Activated CD4-positive, alpha-beta T cell treated with anti-CD3 and anti-CD28 coated beads for 36 hours (primary cell): ENCODE measurements around the gene UBA3. TPM values are rescaled to one million over a fixed set of nuclear protein-coding genes. Genes with fewer than 3 reads are reported as not detected.

ENCODE experiments used
- ATAC-seq: fragments of 200-7000 bp; cut with Tn5 transposase; one replicate; pipeline ENCODE4 v1.10.0; 2021; ENCODE audit warnings: mild to moderate bottlenecking, moderate library complexity
- CTCF ChIA-PET: fragments of 350-600 bp; sonication (Branson Sonifier 250); formaldehyde crosslinking; loops from one replicate; lab custom pipeline; 2021; ENCODE audit warnings: antibody characterized with exemption; lab: Charles Lee
- POLR2A ChIA-PET: fragments of 350-600 bp; sonication (Branson Sonifier 250); formaldehyde crosslinking; loops from one replicate; lab custom pipeline; 2021; ENCODE audit warnings: antibody characterized with exemption, inconsistent platforms; lab: Charles Lee
- DNase-seq: peaks from one replicate; pipeline ENCODE4 v3.0.0-alpha.2; 2020
- H3K27ac Mint-ChIP-seq: one replicate; pipeline ENCODE4 v1.8.0; 2021; ENCODE audit warnings: mixed read lengths
- H3K27me3 Mint-ChIP-seq: one replicate; pipeline ENCODE4 v1.8.0; 2021; ENCODE audit warnings: mixed read lengths
- H3K36me3 Mint-ChIP-seq: one replicate; pipeline ENCODE4 v1.8.0; 2021; ENCODE audit warnings: low read depth, mixed read lengths
- H3K4me1 Mint-ChIP-seq: one replicate; pipeline ENCODE4 v1.8.0; 2021; ENCODE audit warnings: mixed read lengths
- H3K4me3 Mint-ChIP-seq: one replicate; pipeline ENCODE4 v1.8.0; 2021; ENCODE audit warnings: mild to moderate bottlenecking, moderate library complexity, mixed read lengths
- H3K9me3 Mint-ChIP-seq: one replicate; pipeline ENCODE4 v1.8.0; 2021; ENCODE audit warnings: low read depth, mixed read lengths
- intact Hi-C, 2 experiments: fragments of 100-400 bp; cut with DNase I in 1 of 2; cut with micrococcal nuclease in 1 of 2; formaldehyde crosslinking; loops; one replicate each; pipeline versions ENCODE4 v1.14.2 to v1.15.1; 2022 to 2024; cut with DNase I, micrococcal nuclease
- total RNA-seq, 2 experiments: library from RNA; stranded (reverse); gene quantifications; one replicate each; pipeline ENCODE4 v1.2.3, GENCODE V29; 2021

The UBA3 gene
- total RNA-seq, 2 experiments from 2014 or later: 59.5 to 72.2 TPM

GRCh38 chr3:69119138-69119537 is 39.0 kb upstream of the UBA3 start:
- ATAC-seq (no peak), DNase-seq (no peak)
- ChIA-PET CTCF (interaction anchor here (0.6 to 4.6 kb wide), 17 partner anchors 9 to 304 kb away, joined by 3 to 55 read pairs (median 8); partner anchors contain the start of gene ARL6IP5), POLR2A (interaction anchor here (0.6 kb wide), 1 partner anchor 304 kb away, joined by 3 read pairs; no protein-coding TSS in a partner anchor)
- no peak overlapping the region for H3K4me3 Mint-ChIP-seq
- no peak overlapping the region for H3K27ac Mint-ChIP-seq
- intact Hi-C loops: no loop called here
- no peaks in the 10 kb centered on the region for H3K36me3 Mint-ChIP-seq
- H3K27me3 Mint-ChIP-seq: no peaks in the 10 kb centered on the region
- H3K4me1 Mint-ChIP-seq: peaks cover 6% of the 10 kb centered on the region
- no peaks in the 10 kb centered on the region for H3K9me3 Mint-ChIP-seq

GRCh38 chr3:69118555-69118954 is 38.4 kb upstream of the UBA3 start:
- Mint-ChIP-seq H3K4me3 (no peak overlapping the region), H3K36me3 (no peaks in the 10 kb centered on the region), H3K27ac (no peak overlapping the region), H3K9me3 (no peaks in the 10 kb centered on the region), H3K27me3 (no peaks in the 10 kb centered on the region), H3K4me1 (peaks cover 12% of the 10 kb centered on the region)
- intact Hi-C loops: no loop called here
- DNase-seq (no peak), ATAC-seq (no peak)
- ChIA-PET POLR2A (no interaction called here), CTCF (interaction anchor here (1.1 to 4.6 kb wide), 7 partner anchors 9 to 304 kb away, joined by 3 to 55 read pairs (median 6); no protein-coding TSS in a partner anchor)

GRCh38 chr3:69116897-69117296 is 36.7 kb upstream of the UBA3 start:
- intact Hi-C loops: no loop called here
- Mint-ChIP-seq H3K4me3 (no peak overlapping the region), H3K9me3 (no peaks in the 10 kb centered on the region), H3K27me3 (no peaks in the 10 kb centered on the region), H3K27ac (no peak overlapping the region), H3K4me1 (peaks cover 16% of the 10 kb centered on the region), H3K36me3 (no peaks in the 10 kb centered on the region)
- POLR2A ChIA-PET: no interaction called here
- DNase-seq (no peak), ATAC-seq (no peak)
- CTCF ChIA-PET: interaction anchor here (2.0 kb wide), 1 partner anchor 189 kb away, joined by 10 read pairs; no protein-coding TSS in a partner anchor

- no peaks in the 10 kb centered on the region for H3K27me3 Mint-ChIP-seq
- CTCF ChIA-PET: interaction anchor here (1.0 kb wide), 1 partner anchor 10 kb away, joined by 3 read pairs; no protein-coding TSS in a partner anchor
- intact Hi-C loops: no loop called here
- H3K4me1 Mint-ChIP-seq: peaks cover 16% of the 10 kb centered on the region
- ATAC-seq (no peak), DNase-seq (no peak)
- POLR2A ChIA-PET: no interaction called here
- H3K27ac Mint-ChIP-seq: no peak overlapping the region
- no peak overlapping the region for H3K4me3 Mint-ChIP-seq
- H3K36me3 Mint-ChIP-seq: no peaks in the 10 kb centered on the region
- H3K9me3 Mint-ChIP-seq: no peaks in the 10 kb centered on the region
Measured at GRCh38 chr3:69116162-69116561, 36.0 kb upstream of the UBA3 start.

GRCh38 chr3:69115731-69116130 is 35.6 kb upstream of the UBA3 start:
- intact Hi-C loops: no loop called here
- no peaks in the 10 kb centered on the region for H3K27me3 Mint-ChIP-seq
- no peak overlapping the region for H3K4me3 Mint-ChIP-seq
- DNase-seq (no peak), ATAC-seq (no peak)
- no peaks in the 10 kb centered on the region for H3K36me3 Mint-ChIP-seq
- no peak overlapping the region for H3K27ac Mint-ChIP-seq
- H3K9me3 Mint-ChIP-seq: no peaks in the 10 kb centered on the region
- peaks cover 13% of the 10 kb centered on the region for H3K4me1 Mint-ChIP-seq
- ChIA-PET CTCF (interaction anchor here (1.0 kb wide), 1 partner anchor 10 kb away, joined by 3 read pairs; no protein-coding TSS in a partner anchor), POLR2A (no interaction called here)

GRCh38 chr3:69113536-69113935 is 33.4 kb upstream of the UBA3 start:
- Mint-ChIP-seq H3K36me3 (no peaks in the 10 kb centered on the region), H3K27me3 (no peaks in the 10 kb centered on the region), H3K4me1 (peaks cover 17% of the 10 kb centered on the region), H3K27ac (no peak overlapping the region), H3K4me3 (no peak overlapping the region), H3K9me3 (no peaks in the 10 kb centered on the region)
- CTCF ChIA-PET: interaction anchor here (0.5 to 1.1 kb wide), 3 partner anchors 24 to 62 kb away, joined by 3 read pairs; partner anchors contain the start of gene TMF1
- intact Hi-C loops: no loop called here
- POLR2A ChIA-PET: no interaction called here
- ATAC-seq: no peak
- DNase-seq: no peak

- Mint-ChIP-seq H3K27me3 (no peaks in the 10 kb centered on the region), H3K4me1 (peaks cover 24% of the 10 kb centered on the region), H3K36me3 (peaks cover under 1% of the 10 kb centered on the region), H3K4me3 (no peak overlapping the region), H3K27ac (no peak overlapping the region), H3K9me3 (no peaks in the 10 kb centered on the region)
- POLR2A ChIA-PET: no interaction called here
- CTCF ChIA-PET: interaction anchor here (1.9 kb wide), 1 partner anchor 10 kb away, joined by 5 read pairs; no protein-coding TSS in a partner anchor
- DNase-seq (no peak), ATAC-seq (no peak)
- intact Hi-C loops: no loop called here
Measured at GRCh38 chr3:69110941-69111546, 30.9 kb upstream of the UBA3 start.

GRCh38 chr3:69108811-69109210 is 28.6 kb upstream of the UBA3 start:
- Mint-ChIP-seq H3K27me3 (no peaks in the 10 kb centered on the region), H3K27ac (no peak overlapping the region), H3K9me3 (no peaks in the 10 kb centered on the region), H3K4me1 (peaks cover 29% of the 10 kb centered on the region), H3K36me3 (peaks cover 18% of the 10 kb centered on the region), H3K4me3 (no peak overlapping the region)
- ChIA-PET CTCF (interaction anchor here (0.5 to 1.7 kb wide), 4 partner anchors 10 to 91 kb away, joined by 4 to 6 read pairs (median 4); no protein-coding TSS in a partner anchor), POLR2A (no interaction called here)
- intact Hi-C loops: no loop called here
- DNase-seq (no peak), ATAC-seq (no peak)

- H3K27ac Mint-ChIP-seq: peak overlapping the region; percentile 24
- intact Hi-C loops: no loop called here
- no peak overlapping the region for H3K4me3 Mint-ChIP-seq
- CTCF ChIA-PET: interaction anchor here (0.7 to 1.6 kb wide), 4 partner anchors 12 to 197 kb away, joined by 3 to 6 read pairs (median 4); no protein-coding TSS in a partner anchor
- H3K36me3 Mint-ChIP-seq: peaks cover 24% of the 10 kb centered on the region
- DNase-seq (no peak), ATAC-seq (no peak)
- peaks cover 30% of the 10 kb centered on the region for H3K4me1 Mint-ChIP-seq
- no peaks in the 10 kb centered on the region for H3K27me3 Mint-ChIP-seq
- POLR2A ChIA-PET: no interaction called here
- H3K9me3 Mint-ChIP-seq: no peaks in the 10 kb centered on the region
Measured at GRCh38 chr3:69107841-69108240, 27.7 kb upstream of the UBA3 start.

GRCh38 chr3:69105320-69105719 is 25.2 kb upstream of the UBA3 start:
- ChIA-PET POLR2A (interaction anchor here (0.7 to 1.7 kb wide), 3 partner anchors 10 to 94 kb away, joined by 3 to 10 read pairs (median 4); no protein-coding TSS in a partner anchor), CTCF (interaction anchor here (0.6 to 2.7 kb wide), 5 partner anchors 9 to 56 kb away, joined by 3 to 16 read pairs (median 4); no protein-coding TSS in a partner anchor)
- peaks cover 42% of the 10 kb centered on the region for H3K36me3 Mint-ChIP-seq
- no peaks in the 10 kb centered on the region for H3K9me3 Mint-ChIP-seq
- no peak for DNase-seq
- intact Hi-C loops: no loop called here
- ATAC-seq: no peak
- peaks cover 36% of the 10 kb centered on the region for H3K4me1 Mint-ChIP-seq
- H3K4me3 Mint-ChIP-seq: no peak overlapping the region
- peak overlapping the region; percentile 42 for H3K27ac Mint-ChIP-seq
- H3K27me3 Mint-ChIP-seq: no peaks in the 10 kb centered on the region

GRCh38 chr3:69104586-69104985 is 24.4 kb upstream of the UBA3 start:
- CTCF ChIA-PET: interaction anchor here (1.2 to 2.7 kb wide), 2 partner anchors 16 to 22 kb away, joined by 4 to 16 read pairs; no protein-coding TSS in a partner anchor
- intact Hi-C loops: no loop called here
- ATAC-seq: no peak
- Mint-ChIP-seq H3K4me1 (peaks cover 40% of the 10 kb centered on the region), H3K27me3 (no peaks in the 10 kb centered on the region), H3K27ac (peak overlapping the region; percentile 64), H3K9me3 (no peaks in the 10 kb centered on the region), H3K36me3 (peaks cover 47% of the 10 kb centered on the region), H3K4me3 (no peak overlapping the region)
- DNase-seq: no peak
- POLR2A ChIA-PET: interaction anchor here (1.7 kb wide), 1 partner anchor 18 kb away, joined by 4 read pairs; no protein-coding TSS in a partner anchor
